IMR-90 (cell line): ENCODE data around the gene PPP6R1. TPM values are rescaled to one million over a fixed set of nuclear protein-coding genes. Genes with fewer than 3 reads are reported as not detected.

ENCODE experiments used
- ATAC-seq: fragments of 200-7000 bp; cut with Tn5 transposase; 2 replicates; pipeline ENCODE4 v1.9.1; 2020; ENCODE audit warnings: low read depth, mild to moderate bottlenecking, moderate library complexity
- BruUV-seq: library from RNA; stranded (reverse); fragments of 400-500 nt; replicated peaks from 2 replicates; lab custom pipeline; 2021; lab: Mats Ljungman, UMichigan
- CTCF ChIA-PET: fragments of 300-600 bp; formaldehyde crosslinking; extraction: SDS; loops from one replicate; lab custom pipeline; 2021; ENCODE audit warnings: antibody characterized with exemption; lab: Yijun Ruan, JAX
- POLR2A ChIA-PET: fragments of 300-600 bp; sonication (Branson Sonifier 250); formaldehyde crosslinking; loops from one replicate; lab custom pipeline; 2022; ENCODE audit warnings: antibody characterized with exemption; ENCODE audit not compliant: unreplicated experiment; lab: Charles Lee
- DNase-seq: peaks from one replicate; pipeline ENCODE4 v3.0.0; 2013
- H2AFZ ChIP-seq: replicated peaks from 2 replicates; pipeline ENCODE3; 2013; ENCODE audit warnings: low read length, mild to moderate bottlenecking; ENCODE audit not compliant: poor library complexity
- H2AK5ac ChIP-seq: 2 replicates; pipeline ENCODE4 v1.6.1; 2013; ENCODE audit warnings: low read depth, low read length, inconsistent platforms
- H2AK9ac ChIP-seq: replicated peaks from 2 replicates; pipeline ENCODE3; 2013; ENCODE audit warnings: mild to moderate bottlenecking, low read depth, low read length, moderate library complexity; ENCODE audit not compliant: poor library complexity
- H2BK120ac ChIP-seq: 2 replicates; pipeline ENCODE4 v1.6.1; 2013; ENCODE audit warnings: low read depth, low read length, inconsistent platforms
- H2BK15ac ChIP-seq: 3 replicates; pipeline ENCODE4 v1.6.1; 2013; ENCODE audit warnings: low read depth, low read length, inconsistent platforms
- H2BK20ac ChIP-seq: 2 replicates; pipeline ENCODE4 v1.6.1; 2013; ENCODE audit warnings: low read depth, mild to moderate bottlenecking, inconsistent platforms, low read length, moderate library complexity
- H2BK5ac ChIP-seq: 2 replicates; pipeline ENCODE4 v1.6.1; 2013; ENCODE audit warnings: mild to moderate bottlenecking, low read depth, low read length, inconsistent platforms; ENCODE audit not compliant: poor library complexity, severe bottlenecking
- H3K14ac ChIP-seq: replicated peaks from 2 replicates; pipeline ENCODE4 v1.6.1; 2013; ENCODE audit warnings: low read depth, low read length, inconsistent platforms
- H3K18ac ChIP-seq: 2 replicates; pipeline ENCODE4 v1.6.1; 2013; ENCODE audit warnings: low read depth, low read length, control low read depth
- H3K23ac ChIP-seq: 2 replicates; pipeline ENCODE4 v1.6.1; 2013; ENCODE audit warnings: low read depth, low read length, inconsistent platforms
- H3K27ac ChIP-seq: 2 replicates; pipeline ENCODE4 v1.5.1; 2013; ENCODE audit warnings: mild to moderate bottlenecking, control low read depth, low read length; ENCODE audit not compliant: insufficient read depth
- H3K27me3 ChIP-seq: 2 replicates; pipeline ENCODE4 v1.6.1; 2013; ENCODE audit warnings: low read length; ENCODE audit not compliant: control insufficient read depth, insufficient read depth
- H3K36me3 ChIP-seq: 2 replicates; pipeline ENCODE4 v1.6.1; 2013; ENCODE audit warnings: low read length, mixed read lengths; ENCODE audit not compliant: control insufficient read depth, insufficient read depth
- H3K4ac ChIP-seq: 2 replicates; pipeline ENCODE4 v1.6.1; 2013; ENCODE audit warnings: low read depth, low read length, inconsistent platforms
- H3K4me1 ChIP-seq: 2 replicates; pipeline ENCODE4 v1.6.1; 2013; ENCODE audit warnings: low read length, mixed read lengths; ENCODE audit not compliant: control insufficient read depth, insufficient read depth
- H3K4me2 ChIP-seq: 2 replicates; pipeline ENCODE4 v1.6.1; 2013; ENCODE audit warnings: low read depth, mild to moderate bottlenecking, control low read depth, low read length, moderate library complexity
- H3K4me3 ChIP-seq: 2 replicates; pipeline ENCODE4 v1.5.1; 2013; ENCODE audit warnings: low read depth, mild to moderate bottlenecking, control low read depth, low read length, moderate library complexity; ENCODE audit not compliant: insufficient read depth
- H3K56ac ChIP-seq: 2 replicates; pipeline ENCODE4 v1.6.1; 2013; ENCODE audit warnings: low read length, inconsistent platforms; ENCODE audit not compliant: insufficient read depth; ENCODE audit errors: extremely low read depth
- H3K79me1 ChIP-seq, 2 experiments: 2 replicates each; pipeline ENCODE4 v1.6.1; 2013; ENCODE audit warnings: low read length in 2 of 2, inconsistent platforms in 1 of 2, low read depth in 1 of 2
- H3K9ac ChIP-seq: 2 replicates; pipeline ENCODE4 v1.6.1; 2013; ENCODE audit warnings: low read depth, low read length, control low read depth
- H3K9me1 ChIP-seq: 2 replicates; pipeline ENCODE4 v1.6.1; 2013; ENCODE audit warnings: low read length, inconsistent platforms; ENCODE audit not compliant: insufficient read depth
- H3K9me3 ChIP-seq: 2 replicates; pipeline ENCODE4 v1.6.1; 2013; ENCODE audit warnings: low read length; ENCODE audit not compliant: control insufficient read depth, insufficient read depth
- H4K20me1 ChIP-seq: 2 replicates; pipeline ENCODE4 v1.6.1; 2013; ENCODE audit warnings: low read length, inconsistent platforms; ENCODE audit not compliant: insufficient read depth
- H4K5ac ChIP-seq: 2 replicates; pipeline ENCODE4 v1.6.1; 2013; ENCODE audit warnings: mild to moderate bottlenecking, low read depth, low read length, control low read depth
- H4K8ac ChIP-seq, 2 experiments: 2 replicates each; pipeline ENCODE4 v1.6.1; 2013; ENCODE audit warnings: low read depth in 2 of 2, low read length in 2 of 2, control low read depth in 1 of 2, inconsistent platforms in 1 of 2
- H4K91ac ChIP-seq: 2 replicates; pipeline ENCODE4 v1.6.1; 2013; ENCODE audit warnings: low read depth, low read length, inconsistent platforms; ENCODE audit not compliant: insufficient read depth
- BHLHE40 ChIP-seq: fragments of 150-350 bp; IDR thresholded peaks from 2 replicates; pipeline ENCODE4 v1.6.1; 2016; ENCODE audit warnings: mild to moderate bottlenecking, low read depth, low read length
- CEBPB ChIP-seq: IDR thresholded peaks from 2 replicates; pipeline ENCODE4 v1.6.1; 2012; ENCODE audit warnings: low read depth, low read length, improper control_type of control experiment
- CHD1 ChIP-seq: IDR thresholded peaks from 2 replicates; pipeline ENCODE4 v1.6.1; 2012; ENCODE audit warnings: low read depth, low read length, improper control_type of control experiment
- FOS ChIP-seq: fragments of 150-350 bp; IDR thresholded peaks from 2 replicates; pipeline ENCODE4 v1.6.1; 2016; ENCODE audit warnings: low read depth, low read length
- MAFK ChIP-seq: IDR thresholded peaks from 2 replicates; pipeline ENCODE4 v1.6.1; 2012; ENCODE audit warnings: low read depth, low read length, improper control_type of control experiment
- MAZ ChIP-seq: IDR thresholded peaks from 2 replicates; pipeline ENCODE4 v1.6.1; 2012; ENCODE audit warnings: low read depth, mild to moderate bottlenecking, low read length, improper control_type of control experiment, moderate library complexity, borderline replicate concordance
- MXI1 ChIP-seq: IDR thresholded peaks from 2 replicates; pipeline ENCODE4 v1.6.1; 2012; ENCODE audit warnings: low read depth, mild to moderate bottlenecking, low read length, moderate library complexity, borderline replicate concordance
- NFE2L2 ChIP-seq: fragments of 150-350 bp; IDR thresholded peaks from 2 replicates; pipeline ENCODE4 v1.6.1; 2016; ENCODE audit warnings: low read depth, mild to moderate bottlenecking, low read length
- POLR2A ChIP-seq: IDR thresholded peaks from 2 replicates; pipeline ENCODE4 v1.6.1; 2012; ENCODE audit warnings: mild to moderate bottlenecking, low read depth, low read length
- RCOR1 ChIP-seq: IDR thresholded peaks from 2 replicates; pipeline ENCODE4 v1.6.1; 2012; ENCODE audit warnings: mild to moderate bottlenecking, low read length, improper control_type of control experiment; ENCODE audit not compliant: insufficient replicate concordance
- RFX5 ChIP-seq: IDR thresholded peaks from 2 replicates; pipeline ENCODE4 v1.8.0; 2012; ENCODE audit warnings: low read depth, mild to moderate bottlenecking, low read length, moderate library complexity
- SMC3 ChIP-seq: fragments of 150-350 bp; IDR thresholded peaks from 2 replicates; pipeline ENCODE4 v1.6.1; 2016; ENCODE audit warnings: low read depth, mild to moderate bottlenecking, antibody characterized with exemption, low read length, moderate library complexity
- WGBS, 2 experiments: methylation state at CpG; one replicate each; pipeline versions ENCODE4 v1.1.5 to v1.1.7; 2013; ENCODE audit warnings: missing lambda C conversion rate in 2 of 2; ENCODE audit not compliant: insufficient read length in 1 of 2; ENCODE audit errors: extremely low coverage in 2 of 2; 5-methylcytosine and 5-hydroxymethylcytosine counted together
- dilution Hi-C: fragments of 300-500 bp; cut with HindIII; formaldehyde crosslinking; loops from one replicate; pipeline ENCODE4 v1.14.3; 2018; ENCODE audit warnings: low sequenced_read_pairs; ENCODE audit not compliant: unreplicated experiment
- in situ Hi-C: fragments of 300-500 bp; cut with MboI; formaldehyde crosslinking; loops from 3 replicates; pipeline ENCODE4 v1.14.3; 2019; ENCODE audit warnings: low sequenced_read_pairs, inconsistent platforms, mixed read lengths
- intact Hi-C: fragments of 100-400 bp; cut with micrococcal nuclease; formaldehyde crosslinking; loops from 2 replicates; pipeline ENCODE4 v1.10.0; 2022
- polyA plus RNA-seq, 3 experiments: library from polyadenylated mRNA; depleted of rRNA; stranded (reverse); fragments of >200 nt; gene quantifications; 2 replicates each; pipeline ENCODE4 v1.2.3, GENCODE V29; 2012; ENCODE audit warnings: low replicate concordance in 1 of 3
- total RNA-seq: library from RNA; depleted of rRNA; stranded (reverse); fragments of >200 nt; gene quantifications from 2 replicates; pipeline ENCODE4 v1.2.3, GENCODE V29; 2012
- TF ChIP-seq, protein P1 (sequence below): fragments of 150-350 bp; IDR thresholded peaks from 2 replicates; pipeline ENCODE4 v1.6.1; 2017; ENCODE audit warnings: mild to moderate bottlenecking, antibody characterized with exemption, low read length, low read depth
- TF ChIP-seq, protein P2 (sequence below): fragments of 150-350 bp; IDR thresholded peaks from 2 replicates; pipeline ENCODE4 v1.6.1; 2016; ENCODE audit warnings: low read depth, mild to moderate bottlenecking, low read length, moderate library complexity, borderline replicate concordance

PPP6R1 gene
- total and polyA plus RNA-seq, 2 of the 4 experiments (the other 2 are of a cell fraction) = 19.9 to 50.2 TPM

DNA sequence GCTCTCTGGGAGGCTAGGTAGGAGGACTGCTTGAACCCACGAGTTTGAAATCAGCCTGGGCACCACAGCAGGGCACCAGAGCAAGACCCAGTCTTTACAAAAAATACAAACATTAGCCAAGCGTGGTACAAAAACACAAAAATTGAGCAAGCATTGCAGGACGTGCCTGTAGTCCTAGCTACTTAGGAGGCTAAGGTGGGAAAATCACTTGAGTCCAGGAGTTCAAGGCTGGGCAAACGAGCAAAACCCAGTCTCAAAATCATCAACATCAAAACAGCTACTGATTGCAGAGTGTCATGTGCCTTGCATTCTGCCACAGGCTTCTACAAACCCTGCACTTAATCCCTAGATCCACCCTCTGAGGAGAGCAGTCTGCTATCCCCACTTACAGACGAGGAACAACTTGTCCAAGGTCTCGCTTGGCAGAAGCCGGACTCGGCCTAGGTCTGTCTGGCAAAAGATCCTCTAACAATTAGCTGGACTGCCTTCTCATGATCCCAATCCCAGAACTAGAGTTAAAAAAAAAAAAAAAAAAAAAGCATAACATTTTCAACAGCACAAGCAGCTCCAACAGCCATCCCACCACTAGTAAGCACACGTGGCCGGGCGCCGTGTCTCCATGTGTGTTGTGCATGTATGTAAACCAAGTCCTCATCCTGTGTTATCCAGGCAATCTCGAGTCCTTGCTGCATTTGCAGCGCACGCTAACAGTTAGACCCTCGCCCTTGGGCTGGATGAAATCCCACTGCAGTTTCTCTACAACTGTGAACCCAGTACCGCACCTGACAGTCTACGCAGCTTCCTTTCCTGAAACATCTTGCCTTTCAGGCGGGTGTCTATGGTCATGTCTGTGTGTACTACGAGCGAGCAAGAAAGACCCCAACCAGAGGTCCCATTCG lies 2.0 kb downstream of the PPP6R1 start:
- H3K14ac ChIP-seq = peak overlapping the region; percentile 52; the same call in 1 of the 2 replicates
- H4K91ac ChIP-seq = no peak overlapping the region
- H3K9me3 ChIP-seq = no peaks in the 10 kb centered on the region
- peaks cover 64% of the 10 kb centered on the region for H4K20me1 ChIP-seq
- CTCF ChIA-PET = no interaction called here
- no peak for ATAC-seq
- peaks cover 16% of the 10 kb centered on the region for H3K4me1 ChIP-seq
- in situ Hi-C loops = loop anchor here (5.0 kb wide), 1 partner anchor 35 kb away; no protein-coding TSS in a partner anchor
- H2AK5ac ChIP-seq = peak overlapping the region; percentile 23; the same call in 1 of the 2 replicates
- no peaks in the 10 kb centered on the region for H3K27me3 ChIP-seq
- no peak overlapping the region for H2BK15ac ChIP-seq
- H3K9me1 ChIP-seq = peaks cover 22% of the 10 kb centered on the region
- peak overlapping the region; percentile 68 for H3K4me3 ChIP-seq
- no peak overlapping the region for H2AFZ ChIP-seq
- H2BK20ac ChIP-seq = no peak overlapping the region
- no peak overlapping the region for H3K18ac ChIP-seq
- H2BK120ac ChIP-seq = no peak overlapping the region
- WGBS, 2 experiments = 44% methylated on average over 7 of the region's 22 CpGs; no CpG with 5 or more reads in 1 of the 2 experiments
- no peak overlapping the region for H3K27ac ChIP-seq
- BruUV-seq = no TSS peak
- no peak overlapping the region for H4K8ac ChIP-seq
- H3K79me1 ChIP-seq = peaks cover 0 to 62% of the 10 kb centered on the region in 2 experiments; a peak in 3 of 4 replicates
- dilution Hi-C loops = no loop called here
- intact Hi-C loops = no loop called here
- H4K5ac ChIP-seq = no peak overlapping the region
- peaks cover 1% of the 10 kb centered on the region; the same call in 1 of the 2 replicates for H3K36me3 ChIP-seq
- H3K23ac ChIP-seq = peak overlapping the region; percentile 75
- POLR2A ChIA-PET = interaction anchor here (0.7 kb wide), 1 partner anchor 1003 kb away, joined by 4 read pairs; no protein-coding TSS in a partner anchor
- peak overlapping the region; percentile 94 for H2AK9ac ChIP-seq
- H3K4me2 ChIP-seq = peak overlapping the region; percentile 92
- DNase-seq = no peak
- peak overlapping the region; percentile 1; the same call in 1 of the 2 replicates for H3K4ac ChIP-seq
- H3K9ac ChIP-seq = peak overlapping the region; percentile 68
- H3K56ac ChIP-seq = no peak overlapping the region
- no peak overlapping the region for H2BK5ac ChIP-seq
- TF ChIP-seq, protein P1, sequence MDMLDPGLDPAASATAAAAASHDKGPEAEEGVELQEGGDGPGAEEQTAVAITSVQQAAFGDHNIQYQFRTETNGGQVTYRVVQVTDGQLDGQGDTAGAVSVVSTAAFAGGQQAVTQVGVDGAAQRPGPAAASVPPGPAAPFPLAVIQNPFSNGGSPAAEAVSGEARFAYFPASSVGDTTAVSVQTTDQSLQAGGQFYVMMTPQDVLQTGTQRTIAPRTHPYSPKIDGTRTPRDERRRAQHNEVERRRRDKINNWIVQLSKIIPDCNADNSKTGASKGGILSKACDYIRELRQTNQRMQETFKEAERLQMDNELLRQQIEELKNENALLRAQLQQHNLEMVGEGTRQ = no peak
- TF ChIP-seq RFX5 (no peak), POLR2A (no peak), SMC3 (no peak), CHD1 (no peak), FOS (no peak), NFE2L2 (no peak), MXI1 (no peak), MAZ (no peak), CEBPB (no peak), BHLHE40 (no peak), RCOR1 (no peak), MAFK (no peak)
- TF ChIP-seq, protein P2, sequence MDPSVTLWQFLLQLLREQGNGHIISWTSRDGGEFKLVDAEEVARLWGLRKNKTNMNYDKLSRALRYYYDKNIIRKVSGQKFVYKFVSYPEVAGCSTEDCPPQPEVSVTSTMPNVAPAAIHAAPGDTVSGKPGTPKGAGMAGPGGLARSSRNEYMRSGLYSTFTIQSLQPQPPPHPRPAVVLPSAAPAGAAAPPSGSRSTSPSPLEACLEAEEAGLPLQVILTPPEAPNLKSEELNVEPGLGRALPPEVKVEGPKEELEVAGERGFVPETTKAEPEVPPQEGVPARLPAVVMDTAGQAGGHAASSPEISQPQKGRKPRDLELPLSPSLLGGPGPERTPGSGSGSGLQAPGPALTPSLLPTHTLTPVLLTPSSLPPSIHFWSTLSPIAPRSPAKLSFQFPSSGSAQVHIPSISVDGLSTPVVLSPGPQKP = no peak
